ENCODE data around the gene NT5DC1.
A peak's percentile ranks its signal among the peaks of the same experiment; 100 is the strongest.

NT5DC1 gene

GRCh38 chr6:116100419-116101301 is at the start of gene NT5DC1:
TSS of gene NT5DC1 (plus strand) at chr6:116100853. CDS start at chr6:116100931, 78 bp downstream.
- no peak for FAIRE-seq

- FAIRE-seq: peak; percentile 14
These were observed 49.4 kb upstream of the NT5DC1 start for GRCh38 chr6:116051244-116051643.

- FAIRE-seq: no peak
These were observed 45.1 kb upstream of the NT5DC1 start for GRCh38 chr6:116055513-116055912.

- no peak for FAIRE-seq
These were observed 42.9 kb upstream of the NT5DC1 start for GRCh38 chr6:116057766-116058165.

- FAIRE-seq: no peak
These were observed 40.7 kb upstream of the NT5DC1 start for GRCh38 chr6:116059713-116060571.

GRCh38 chr6:116060572-116061283 is 39.9 kb upstream of the NT5DC1 start, which contains the start of gene FRK:
TSS of gene FRK (minus strand) at chr6:116060891. CDS start at chr6:116060311, 580 bp downstream.
- FAIRE-seq: no peak

- FAIRE-seq: no peak
These were observed 38.2 kb upstream of the NT5DC1 start for GRCh38 chr6:116062496-116062895.

- FAIRE-seq: no peak
These were observed 36.0 kb upstream of the NT5DC1 start for GRCh38 chr6:116064666-116065065.

GRCh38 chr6:116066789-116067188 is 33.9 kb upstream of the NT5DC1 start:
- FAIRE-seq: no peak

GRCh38 chr6:116070101-116070500 is 30.6 kb upstream of the NT5DC1 start:
- FAIRE-seq: no peak

- FAIRE-seq: no peak
These were observed 29.9 kb upstream of the NT5DC1 start for GRCh38 chr6:116070616-116071389.

- no peak for FAIRE-seq
These were observed 28.3 kb upstream of the NT5DC1 start for GRCh38 chr6:116072368-116072767.

- FAIRE-seq: no peak
These were observed 26.8 kb upstream of the NT5DC1 start for GRCh38 chr6:116073765-116074440.

GRCh38 chr6:116074732-116075390 is 25.8 kb upstream of the NT5DC1 start:
- FAIRE-seq: no peak

GRCh38 chr6:116078522-116078921 is 22.1 kb upstream of the NT5DC1 start:
- no peak for FAIRE-seq

GRCh38 chr6:116078945-116079344 is 21.7 kb upstream of the NT5DC1 start:
- FAIRE-seq: no peak

- no peak for FAIRE-seq
These were observed 17.6 kb upstream of the NT5DC1 start for GRCh38 chr6:116083052-116083451.

GRCh38 chr6:116084284-116084683 is 16.4 kb upstream of the NT5DC1 start:
- FAIRE-seq: no peak

- no peak for FAIRE-seq
These were observed 13.1 kb upstream of the NT5DC1 start for GRCh38 chr6:116087437-116088027.

GRCh38 chr6:116088946-116089345 is 11.7 kb upstream of the NT5DC1 start:
- FAIRE-seq: no peak

- FAIRE-seq: no peak
These were observed 10.4 kb upstream of the NT5DC1 start for GRCh38 chr6:116090251-116090650.
